Measurements from ENCODE around the gene CYP4F3. TPM values are rescaled to one million over a fixed set of nuclear protein-coding genes. Genes with fewer than 3 reads are reported as not detected.

Gene CYP4F3
- total RNA-seq = not detected in 2 replicates

GRCh38 chr19:15640294-15640903 lies at the start of gene CYP4F3:
TSS of gene CYP4F3 (plus strand) at chr19:15640897. CDS start at chr19:15641416, 519 bp downstream.

GRCh38 chr19:15614507-15615379 lies 26.0 kb upstream of the CYP4F3 start, which contains the start of gene CYP4F8:
TSS of gene CYP4F8 (plus strand) at chr19:15615218. CDS start at chr19:15615617, 399 bp downstream.

GRCh38 chr19:15672580-15673175 lies 32.0 kb downstream of the CYP4F3 start, which contains the start of gene CYP4F12:
TSS of gene CYP4F12 (plus strand) at chr19:15673087. CDS start at chr19:15673530, 443 bp downstream.

Other genes with a start within 250 kb of the CYP4F3 start
- gene AKAP8L, start 221.9 kb upstream of the CYP4F3 start, total RNA-seq = 71.9 and 76.0 TPM in 2 replicates
- 6.2 and 8.5 TPM in 2 replicates for gene WIZ, start 190.9 kb upstream of the CYP4F3 start, total RNA-seq
- 0.12 TPM in 1 of 2 replicates, not detected in the other for gene RASAL3, start 176.4 kb upstream of the CYP4F3 start, total RNA-seq
- not detected in 2 replicates for gene PGLYRP2, start 161.4 kb upstream of the CYP4F3 start, total RNA-seq
- not detected in 2 replicates for gene CYP4F22, start 132.4 kb upstream of the CYP4F3 start, total RNA-seq
- gene CYP4F8, start 25.7 kb upstream of the CYP4F3 start, total RNA-seq = under 0.01 TPM in 1 of 2 replicates, not detected in the other
- gene CYP4F12, start 32.2 kb downstream of the CYP4F3 start, total RNA-seq = not detected in 2 replicates
- not detected in 2 replicates for gene OR10H2, start 87.1 kb downstream of the CYP4F3 start, total RNA-seq
- gene OR10H3, start 97.1 kb downstream of the CYP4F3 start, total RNA-seq = not detected in 2 replicates
- not detected in 2 replicates for gene OR10H5, start 146.8 kb downstream of the CYP4F3 start, total RNA-seq
- gene OR10H1, start 174.8 kb downstream of the CYP4F3 start, total RNA-seq = not detected in 2 replicates